Measurements from ENCODE around the gene C10orf67. TPM values are rescaled to one million over a fixed set of nuclear protein-coding genes. Genes with fewer than 3 reads are reported as not detected.

C10orf67 gene
- total RNA-seq, 4 donors from 2014 or later = not detected

DNA sequence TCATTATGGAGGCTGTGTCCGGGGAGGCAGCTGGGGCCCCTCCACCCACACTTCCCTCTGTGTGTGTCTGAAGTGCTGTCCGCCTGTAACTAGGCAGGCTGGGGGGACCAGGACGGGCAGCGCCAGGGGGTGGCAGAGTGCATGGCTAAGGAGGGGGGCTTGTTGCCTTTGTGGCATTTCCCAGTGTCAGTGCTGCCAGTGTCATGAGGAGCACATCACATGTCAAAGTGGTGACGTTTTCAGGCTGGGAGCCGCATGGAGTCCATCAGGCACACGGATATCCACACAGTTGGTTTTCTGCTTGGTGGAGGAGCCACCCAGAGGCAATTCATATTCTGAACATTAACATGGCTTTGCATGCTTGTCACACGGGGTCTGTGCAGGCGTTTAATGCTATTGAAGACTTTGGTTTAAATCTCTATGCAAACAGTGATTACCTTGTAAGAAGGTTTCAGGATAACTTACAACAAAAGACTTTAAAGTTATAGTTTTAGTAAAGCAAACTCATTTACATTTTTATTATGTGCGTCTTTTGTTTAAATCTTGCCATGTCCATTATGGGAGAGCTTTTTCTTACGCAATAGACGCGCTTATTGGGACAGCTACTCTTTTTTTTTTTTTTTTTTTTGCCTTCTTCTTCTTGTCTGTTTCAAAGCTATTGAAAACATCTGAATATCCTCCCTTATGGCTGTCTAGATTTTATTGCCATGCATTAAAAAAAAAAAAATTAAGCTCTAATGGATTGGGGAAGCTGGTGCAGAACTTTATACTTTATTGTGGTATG, 52.9 kb downstream of the C10orf67 start:
- TF ChIP-seq EP300 (IDR thresholded peaks at IDR 0.05) (no peak), POLR2AphosphoS5 (IDR thresholded peaks at IDR 0.05) (no peak), POLR2A (IDR thresholded peaks at IDR 0.05; ENCODE audit: low read depth) (no peak)
- TF ChIP-seq, protein P1, sequence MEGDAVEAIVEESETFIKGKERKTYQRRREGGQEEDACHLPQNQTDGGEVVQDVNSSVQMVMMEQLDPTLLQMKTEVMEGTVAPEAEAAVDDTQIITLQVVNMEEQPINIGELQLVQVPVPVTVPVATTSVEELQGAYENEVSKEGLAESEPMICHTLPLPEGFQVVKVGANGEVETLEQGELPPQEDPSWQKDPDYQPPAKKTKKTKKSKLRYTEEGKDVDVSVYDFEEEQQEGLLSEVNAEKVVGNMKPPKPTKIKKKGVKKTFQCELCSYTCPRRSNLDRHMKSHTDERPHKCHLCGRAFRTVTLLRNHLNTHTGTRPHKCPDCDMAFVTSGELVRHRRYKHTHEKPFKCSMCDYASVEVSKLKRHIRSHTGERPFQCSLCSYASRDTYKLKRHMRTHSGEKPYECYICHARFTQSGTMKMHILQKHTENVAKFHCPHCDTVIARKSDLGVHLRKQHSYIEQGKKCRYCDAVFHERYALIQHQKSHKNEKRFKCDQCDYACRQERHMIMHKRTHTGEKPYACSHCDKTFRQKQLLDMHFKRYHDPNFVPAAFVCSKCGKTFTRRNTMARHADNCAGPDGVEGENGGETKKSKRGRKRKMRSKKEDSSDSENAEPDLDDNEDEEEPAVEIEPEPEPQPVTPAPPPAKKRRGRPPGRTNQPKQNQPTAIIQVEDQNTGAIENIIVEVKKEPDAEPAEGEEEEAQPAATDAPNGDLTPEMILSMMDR (IDR thresholded peaks at IDR 0.05) = no peak
- intact Hi-C loops (cut with DNase I) = no loop called here

DNA sequence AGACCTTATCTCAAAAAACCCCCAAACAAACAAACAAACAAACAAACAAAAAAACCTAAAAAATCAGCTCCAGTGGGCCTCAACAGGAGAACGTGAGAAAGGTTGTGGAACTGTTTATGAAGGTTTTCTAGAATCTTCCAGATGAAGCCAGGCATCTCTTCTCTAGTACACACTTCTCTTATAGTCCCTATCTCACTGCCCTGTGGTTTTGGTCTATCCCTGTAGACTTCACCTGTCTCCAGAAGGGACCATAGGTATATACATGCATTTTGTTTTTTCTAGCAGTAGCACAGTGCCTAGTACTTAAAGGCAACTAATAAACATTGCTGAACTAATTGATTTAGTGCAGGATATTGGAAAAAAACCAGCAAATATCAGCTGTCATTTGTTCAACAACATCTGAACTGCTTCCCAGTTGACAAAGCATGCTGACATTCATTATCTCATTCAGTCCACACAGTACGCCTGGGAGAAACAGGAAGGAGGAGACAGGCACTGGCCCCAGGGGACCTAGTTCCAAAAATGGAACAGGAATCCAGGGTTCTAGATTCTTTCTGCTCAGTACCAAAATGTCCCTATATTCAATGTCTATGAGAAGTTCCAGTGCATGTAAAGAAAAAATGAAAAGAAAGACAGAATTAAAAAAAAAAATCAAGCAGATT, 59.8 kb downstream of the C10orf67 start:
- 52% methylated on average over 2 of the region's 2 CpGs for WGBS
- Histone ChIP-seq H3K4me1 (no peaks in the 10 kb centered on the region), H3K4me3 (no peak overlapping the region), H3K9me3 (no peaks in the 10 kb centered on the region), H3K27me3 (peaks cover 0 to 16% (median 0%) of the 10 kb centered on the region in 4 donors), H3K27ac (replicated peaks in 1 of 4) (no peak overlapping the region), H3K36me3 (no peaks in the 10 kb centered on the region)
- TF ChIP-seq POLR2AphosphoS5 (IDR thresholded peaks at IDR 0.05) = no peak
- TF ChIP-seq, protein P1 (IDR thresholded peaks at IDR 0.05) = no peak
- TF ChIP-seq POLR2A (IDR thresholded peaks at IDR 0.05; ENCODE audit: low read depth) = no peak
- no peak for TF ChIP-seq EP300 (IDR thresholded peaks at IDR 0.05)
- no peak for DNase-seq (ENCODE audit: extremely low spot score)
- intact Hi-C loops (cut with DNase I) = no loop called here

More for the DNA sequence above, 52.9 kb downstream of the C10orf67 start:
- no peak for DNase-seq (ENCODE audit: extremely low spot score)
- WGBS = 70% methylated on average over 10 of the region's 13 CpGs
- no peaks in the 10 kb centered on the region for H3K4me1 ChIP-seq
- peaks cover 0 to 15% (median 2%) of the 10 kb centered on the region in 4 donors for H3K27me3 ChIP-seq
- no peak overlapping the region for H3K27ac ChIP-seq (replicated peaks in 1 of 4)
- no peaks in the 10 kb centered on the region for H3K9me3 ChIP-seq
- H3K36me3 ChIP-seq = no peaks in the 10 kb centered on the region
- no peak overlapping the region for H3K4me3 ChIP-seq

DNA sequence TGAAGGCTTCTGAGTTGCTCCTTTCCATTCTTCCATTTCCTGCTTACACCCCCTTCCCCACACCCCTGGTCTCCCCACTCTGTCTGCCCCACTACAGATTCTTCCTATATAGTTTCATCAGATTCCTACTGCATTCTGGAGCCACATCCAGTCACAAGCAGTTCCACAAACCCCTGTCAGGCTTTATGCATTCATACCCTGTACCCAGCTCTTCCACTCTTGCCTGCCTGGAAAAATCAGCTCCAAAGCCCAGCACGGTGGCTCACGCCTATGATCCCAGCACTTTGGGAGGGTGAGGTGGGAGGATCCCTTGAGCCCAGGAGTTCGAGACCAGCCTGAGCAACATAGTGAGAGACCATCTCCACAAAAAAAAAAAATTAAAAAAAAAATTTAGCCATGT, 60.4 kb downstream of the C10orf67 start:
- TF ChIP-seq, protein P1 (IDR thresholded peaks at IDR 0.05) = no peak
- no peak for TF ChIP-seq POLR2A (IDR thresholded peaks at IDR 0.05; ENCODE audit: low read depth)
- no peak for TF ChIP-seq POLR2AphosphoS5 (IDR thresholded peaks at IDR 0.05)
- no peak for TF ChIP-seq EP300 (IDR thresholded peaks at IDR 0.05)
- H3K27ac ChIP-seq (replicated peaks in 1 of 4) = no peak overlapping the region
- WGBS = 79% methylated on average over 3 of the region's 3 CpGs
- no peaks in the 10 kb centered on the region for H3K36me3 ChIP-seq
- intact Hi-C loops (cut with DNase I) = no loop called here
- H3K4me3 ChIP-seq = no peak overlapping the region
- no peaks in the 10 kb centered on the region for H3K9me3 ChIP-seq
- H3K27me3 ChIP-seq = peaks cover 0 to 16% (median 1%) of the 10 kb centered on the region in 4 donors
- no peak for DNase-seq (ENCODE audit: extremely low spot score)
- no peaks in the 10 kb centered on the region for H3K4me1 ChIP-seq

DNA sequence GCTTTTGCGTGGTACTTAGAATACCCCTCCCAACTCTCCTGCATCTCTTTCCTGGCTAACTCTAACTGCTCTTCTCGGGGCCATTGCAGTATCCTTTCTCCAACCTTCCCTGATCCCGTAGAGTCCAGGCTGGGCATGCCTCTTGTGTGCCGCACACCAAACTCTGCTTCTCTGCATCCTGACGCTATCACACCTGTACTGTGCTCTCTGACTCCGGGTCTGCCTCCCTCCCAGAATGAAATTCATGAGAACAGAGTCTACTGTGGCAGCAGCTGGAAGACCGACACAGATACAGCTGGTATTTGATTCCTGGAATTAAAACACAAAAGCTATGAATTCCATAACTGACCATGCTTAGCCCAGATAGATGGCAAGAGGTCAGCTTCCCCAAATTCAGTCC, 60.9 kb downstream of the C10orf67 start:
- 69% methylated on average over 7 of the region's 7 CpGs for WGBS
- no peaks in the 10 kb centered on the region for H3K9me3 ChIP-seq
- no peak overlapping the region for H3K4me3 ChIP-seq
- TF ChIP-seq POLR2AphosphoS5 (IDR thresholded peaks at IDR 0.05) = no peak
- TF ChIP-seq POLR2A (IDR thresholded peaks at IDR 0.05; ENCODE audit: low read depth) = no peak
- TF ChIP-seq, protein P1 (IDR thresholded peaks at IDR 0.05) = no peak
- TF ChIP-seq EP300 (IDR thresholded peaks at IDR 0.05) = no peak
- H3K27me3 ChIP-seq = peaks cover 0 to 16% (median 2%) of the 10 kb centered on the region in 4 donors
- H3K4me1 ChIP-seq = no peaks in the 10 kb centered on the region
- H3K27ac ChIP-seq (replicated peaks in 1 of 4) = no peak overlapping the region
- DNase-seq (ENCODE audit: extremely low spot score) = no peak
- intact Hi-C loops (cut with DNase I) = no loop called here
- H3K36me3 ChIP-seq = no peaks in the 10 kb centered on the region
